Ishikawa (cell line): ENCODE measurements around the gene TBC1D22A.

Experiments used
- CEBPB ChIP-seq: IDR thresholded peaks from 2 replicates; pipeline ENCODE4 v1.6.1; 2012
- EP300 ChIP-seq: IDR thresholded peaks from 2 replicates; pipeline ENCODE4 v1.6.1; 2012; ENCODE audit warnings: borderline replicate concordance
- FOXM1 ChIP-seq: IDR thresholded peaks from 2 replicates; pipeline ENCODE4 v1.6.1; 2012; ENCODE audit warnings: low read depth, borderline replicate concordance
- NFIC ChIP-seq: IDR thresholded peaks from 2 replicates; pipeline ENCODE4 v1.6.1; 2012
- TAF1 ChIP-seq: IDR thresholded peaks from 2 replicates; pipeline ENCODE4 v1.6.1; 2012; ENCODE audit warnings: low read depth, mild to moderate bottlenecking
- YY1 ChIP-seq: IDR thresholded peaks from 2 replicates; pipeline ENCODE4 v1.6.1; 2012; ENCODE audit warnings: low read depth
- TF ChIP-seq, protein P1 (sequence below): IDR thresholded peaks from 2 replicates; pipeline ENCODE4 v1.6.1; 2012; ENCODE audit warnings: low read depth, mild to moderate bottlenecking
- TF ChIP-seq, protein P2 (sequence below): IDR thresholded peaks from 2 replicates; pipeline ENCODE4 v1.6.1; 2012
- TF ChIP-seq, protein P3 (sequence below): IDR thresholded peaks from 2 replicates; pipeline ENCODE4 v1.6.1; 2012

DNA sequence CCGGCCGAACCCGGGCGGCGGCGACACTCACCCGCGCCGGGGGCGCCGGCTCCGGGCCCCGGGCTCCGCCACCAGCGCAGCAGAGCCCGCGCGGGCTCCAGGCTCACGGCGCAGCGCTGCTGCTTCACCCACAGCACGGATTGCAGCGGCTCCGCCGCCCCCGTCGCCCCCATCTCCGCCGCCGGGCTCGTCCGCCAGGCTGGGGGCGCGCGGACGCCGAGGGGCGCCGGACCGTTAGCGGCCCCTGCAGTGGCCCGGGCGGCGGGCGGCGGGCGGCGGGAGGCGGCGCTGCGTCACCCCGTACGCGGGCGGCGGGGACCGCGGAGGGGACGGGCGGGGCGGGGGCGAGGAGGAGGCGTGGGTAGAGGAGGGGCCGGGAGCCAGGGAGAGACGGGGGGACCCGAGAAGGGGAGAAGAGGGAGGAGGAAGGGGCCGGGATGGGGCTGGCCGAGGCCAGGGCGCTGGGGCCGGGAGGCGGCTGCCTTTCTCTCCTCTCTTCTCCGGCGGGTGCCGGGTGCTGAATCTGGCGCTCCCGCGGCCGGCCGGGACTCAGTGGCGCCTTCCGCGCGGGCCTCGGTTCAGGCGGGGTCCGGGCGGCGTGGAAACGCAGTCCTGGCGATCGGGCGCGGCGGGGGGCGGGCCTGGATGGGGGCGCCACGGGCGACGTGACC lies 24.3 kb upstream of the TBC1D22A start, which contains the start of gene CERK:
- TF ChIP-seq FOXM1 (no peak), TAF1 (no peak), NFIC (no peak), YY1 (no peak), CEBPB (no peak), EP300 (no peak)
- TF ChIP-seq, protein P1, sequence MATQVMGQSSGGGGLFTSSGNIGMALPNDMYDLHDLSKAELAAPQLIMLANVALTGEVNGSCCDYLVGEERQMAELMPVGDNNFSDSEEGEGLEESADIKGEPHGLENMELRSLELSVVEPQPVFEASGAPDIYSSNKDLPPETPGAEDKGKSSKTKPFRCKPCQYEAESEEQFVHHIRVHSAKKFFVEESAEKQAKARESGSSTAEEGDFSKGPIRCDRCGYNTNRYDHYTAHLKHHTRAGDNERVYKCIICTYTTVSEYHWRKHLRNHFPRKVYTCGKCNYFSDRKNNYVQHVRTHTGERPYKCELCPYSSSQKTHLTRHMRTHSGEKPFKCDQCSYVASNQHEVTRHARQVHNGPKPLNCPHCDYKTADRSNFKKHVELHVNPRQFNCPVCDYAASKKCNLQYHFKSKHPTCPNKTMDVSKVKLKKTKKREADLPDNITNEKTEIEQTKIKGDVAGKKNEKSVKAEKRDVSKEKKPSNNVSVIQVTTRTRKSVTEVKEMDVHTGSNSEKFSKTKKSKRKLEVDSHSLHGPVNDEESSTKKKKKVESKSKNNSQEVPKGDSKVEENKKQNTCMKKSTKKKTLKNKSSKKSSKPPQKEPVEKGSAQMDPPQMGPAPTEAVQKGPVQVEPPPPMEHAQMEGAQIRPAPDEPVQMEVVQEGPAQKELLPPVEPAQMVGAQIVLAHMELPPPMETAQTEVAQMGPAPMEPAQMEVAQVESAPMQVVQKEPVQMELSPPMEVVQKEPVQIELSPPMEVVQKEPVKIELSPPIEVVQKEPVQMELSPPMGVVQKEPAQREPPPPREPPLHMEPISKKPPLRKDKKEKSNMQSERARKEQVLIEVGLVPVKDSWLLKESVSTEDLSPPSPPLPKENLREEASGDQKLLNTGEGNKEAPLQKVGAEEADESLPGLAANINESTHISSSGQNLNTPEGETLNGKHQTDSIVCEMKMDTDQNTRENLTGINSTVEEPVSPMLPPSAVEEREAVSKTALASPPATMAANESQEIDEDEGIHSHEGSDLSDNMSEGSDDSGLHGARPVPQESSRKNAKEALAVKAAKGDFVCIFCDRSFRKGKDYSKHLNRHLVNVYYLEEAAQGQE: no peak
- TF ChIP-seq, protein P2, sequence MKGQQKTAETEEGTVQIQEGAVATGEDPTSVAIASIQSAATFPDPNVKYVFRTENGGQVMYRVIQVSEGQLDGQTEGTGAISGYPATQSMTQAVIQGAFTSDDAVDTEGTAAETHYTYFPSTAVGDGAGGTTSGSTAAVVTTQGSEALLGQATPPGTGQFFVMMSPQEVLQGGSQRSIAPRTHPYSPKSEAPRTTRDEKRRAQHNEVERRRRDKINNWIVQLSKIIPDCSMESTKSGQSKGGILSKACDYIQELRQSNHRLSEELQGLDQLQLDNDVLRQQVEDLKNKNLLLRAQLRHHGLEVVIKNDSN: no peak
- TF ChIP-seq, protein P3, sequence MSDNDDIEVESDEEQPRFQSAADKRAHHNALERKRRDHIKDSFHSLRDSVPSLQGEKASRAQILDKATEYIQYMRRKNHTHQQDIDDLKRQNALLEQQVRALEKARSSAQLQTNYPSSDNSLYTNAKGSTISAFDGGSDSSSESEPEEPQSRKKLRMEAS: no peak
